Liver (tissue), 9 donors: ENCODE measurements around the gene ROBO3. TPM values are rescaled to one million over a fixed set of nuclear protein-coding genes. Genes with fewer than 3 reads are reported as not detected.

Source experiments
- DNase-seq: peaks from one replicate; pipeline ENCODE4 v3.0.0-alpha.2; 2017; ENCODE audit warnings: low spot score
- H3K27ac ChIP-seq, 2 donors: one replicate each; pipeline ENCODE4 v1.7.0; 2013; ENCODE audit warnings: inconsistent platforms in 2 of 2, low read length in 2 of 2, control low read depth in 1 of 2, low read depth in 1 of 2, mild to moderate bottlenecking in 1 of 2
- H3K27me3 ChIP-seq, 4 donors: one replicate each; pipeline versions ENCODE4 v1.6.1 to v1.7.0; 2013; ENCODE audit warnings: low read length in 3 of 4, inconsistent platforms in 1 of 4, mild to moderate bottlenecking in 1 of 4, moderate library complexity in 1 of 4; ENCODE audit not compliant: control insufficient read depth in 4 of 4, insufficient read depth in 4 of 4
- H3K36me3 ChIP-seq, 4 donors: one replicate each; pipeline versions ENCODE4 v1.6.1 to v1.7.0; 2013; ENCODE audit warnings: low read length in 3 of 4, mild to moderate bottlenecking in 3 of 4, low read depth in 1 of 4, moderate library complexity in 1 of 4; ENCODE audit not compliant: control insufficient read depth in 4 of 4, insufficient read depth in 3 of 4
- H3K4me1 ChIP-seq, 4 donors: one replicate each; pipeline versions ENCODE4 v1.6.1 to v1.7.0; 2013; ENCODE audit warnings: low read length in 3 of 4, mild to moderate bottlenecking in 3 of 4, moderate library complexity in 1 of 4; ENCODE audit not compliant: control insufficient read depth in 4 of 4, insufficient read depth in 4 of 4
- H3K4me3 ChIP-seq, 3 donors: one replicate each; pipeline versions ENCODE4 v1.6.1 to v1.7.0; 2013; ENCODE audit warnings: low read length in 3 of 3, control low read depth in 1 of 3, low read depth in 1 of 3, mild to moderate bottlenecking in 1 of 3
- H3K9ac ChIP-seq, 2 donors: one replicate each; pipeline ENCODE4 v1.7.0; 2013; ENCODE audit warnings: low read length in 2 of 2, mild to moderate bottlenecking in 2 of 2, moderate library complexity in 2 of 2, control low read depth in 1 of 2, low read depth in 1 of 2
- H3K9me3 ChIP-seq, 4 donors: one replicate each; pipeline versions ENCODE4 v1.6.1 to v1.7.0; 2013; ENCODE audit warnings: low read length in 3 of 4; ENCODE audit not compliant: control insufficient read depth in 4 of 4
- EGR1 ChIP-seq, 2 donors: IDR thresholded peaks; 2 replicates each; pipeline ENCODE4 v1.6.1; 2016 to 2018; ENCODE audit warnings: antibody characterized with exemption in 2 of 2, low read depth in 2 of 2
- FOXA1 ChIP-seq: IDR thresholded peaks from 2 replicates; pipeline ENCODE4 v1.6.1; 2016; ENCODE audit warnings: antibody characterized with exemption
- FOXA2 ChIP-seq: IDR thresholded peaks from 2 replicates; pipeline ENCODE4 v1.6.1; 2016; ENCODE audit warnings: antibody characterized with exemption
- GABPA ChIP-seq, 2 donors: IDR thresholded peaks in 1 of 2; conservative IDR thresholded peaks in 1 of 2; 2 replicates each; pipeline ENCODE4 v1.6.1; 2016; ENCODE audit warnings: antibody characterized with exemption in 2 of 2, mild to moderate bottlenecking in 1 of 2, moderate library complexity in 1 of 2
- HNF4A ChIP-seq, 2 donors: conservative IDR thresholded peaks; 2 replicates each; pipeline ENCODE4 v1.6.1; 2016; ENCODE audit warnings: antibody characterized with exemption in 2 of 2, mild to moderate bottlenecking in 2 of 2
- HNF4G ChIP-seq: IDR thresholded peaks from 2 replicates; pipeline ENCODE4 v1.6.1; 2016; ENCODE audit warnings: antibody characterized with exemption
- JUND ChIP-seq, 2 donors: IDR thresholded peaks; 2 replicates each; pipeline ENCODE4 v1.6.1; 2016; ENCODE audit warnings: antibody characterized with exemption in 2 of 2
- NR2F2 ChIP-seq: IDR thresholded peaks from 2 replicates; pipeline ENCODE4 v1.6.1; 2016; ENCODE audit warnings: antibody characterized with exemption
- RAD21 ChIP-seq, 2 donors: IDR thresholded peaks; 2 replicates each; pipeline ENCODE4 v1.6.1; 2016; ENCODE audit warnings: antibody characterized with exemption in 2 of 2, mild to moderate bottlenecking in 2 of 2
- REST ChIP-seq: IDR thresholded peaks from 2 replicates; pipeline ENCODE4 v1.6.1; 2016; ENCODE audit warnings: antibody characterized with exemption, mild to moderate bottlenecking
- RXRA ChIP-seq, 2 donors: IDR thresholded peaks; 2 replicates each; pipeline ENCODE4 v1.6.1; 2017 to 2018; ENCODE audit warnings: antibody characterized with exemption in 2 of 2, mild to moderate bottlenecking in 1 of 2
- SP1 ChIP-seq: IDR thresholded peaks from 2 replicates; pipeline ENCODE4 v1.6.1; 2018; ENCODE audit warnings: antibody characterized with exemption, mild to moderate bottlenecking
- TAF1 ChIP-seq: conservative IDR thresholded peaks from 2 replicates; pipeline ENCODE4 v1.6.1; 2016; ENCODE audit warnings: antibody characterized with exemption, mild to moderate bottlenecking
- YY1 ChIP-seq: IDR thresholded peaks from 2 replicates; pipeline ENCODE4 v1.6.1; 2016; ENCODE audit warnings: antibody characterized with exemption, mild to moderate bottlenecking
- ZBTB33 ChIP-seq: IDR thresholded peaks from 2 replicates; pipeline ENCODE4 v1.6.1; 2016; ENCODE audit warnings: antibody characterized with exemption
- WGBS: extraction: QIAGEN DNeasy Blood & Tissue Kit; methylation state at CpG from one replicate; pipeline ENCODE4 v1.1.7; 2013; 5-methylcytosine and 5-hydroxymethylcytosine counted together
- polyA plus RNA-seq, 2 donors: library from polyadenylated mRNA; stranded (reverse) in 1 of 2; unstranded in 1 of 2; fragments of 200-250 nt in 1 of 2; fragments of >200 nt in 1 of 2; fragmentation: Nextera tagmentation in 1 of 2; extraction: Ambion mirVana in 1 of 2; gene quantifications; one replicate each; pipeline versions ENCODE4 v1.2.1 to v1.2.3, GENCODE V29; 2013 to 2015
- total RNA-seq, 2 donors: library from RNA; depleted of rRNA; stranded (reverse); fragments of >200 nt; gene quantifications; one replicate each; pipeline ENCODE4 v1.2.3, GENCODE V29; 2014
- TF ChIP-seq, protein P1 (sequence below): IDR thresholded peaks from 2 replicates; pipeline ENCODE4 v1.6.1; 2016; ENCODE audit warnings: antibody characterized with exemption
- TF ChIP-seq, protein P2 (sequence below): IDR thresholded peaks from 2 replicates; pipeline ENCODE4 v1.6.1; 2016; ENCODE audit warnings: antibody characterized with exemption
- TF ChIP-seq, protein P3 (sequence below): fragments of 150-350 bp; IDR thresholded peaks from 2 replicates; pipeline ENCODE4 v1.5.1; 2017; ENCODE audit warnings: improper control_type of control experiment, low read depth, low read length; ENCODE audit not compliant: missing input control
- donor health status: healthy.
- donor health status: healthy.
- donor health status: healthy.
- donor health status: healthy.
- donor health status: healthy.

The ROBO3 gene
- total and polyA plus RNA-seq, 4 donors = 1.1 to 2.2 (median 1.4) TPM

DNA sequence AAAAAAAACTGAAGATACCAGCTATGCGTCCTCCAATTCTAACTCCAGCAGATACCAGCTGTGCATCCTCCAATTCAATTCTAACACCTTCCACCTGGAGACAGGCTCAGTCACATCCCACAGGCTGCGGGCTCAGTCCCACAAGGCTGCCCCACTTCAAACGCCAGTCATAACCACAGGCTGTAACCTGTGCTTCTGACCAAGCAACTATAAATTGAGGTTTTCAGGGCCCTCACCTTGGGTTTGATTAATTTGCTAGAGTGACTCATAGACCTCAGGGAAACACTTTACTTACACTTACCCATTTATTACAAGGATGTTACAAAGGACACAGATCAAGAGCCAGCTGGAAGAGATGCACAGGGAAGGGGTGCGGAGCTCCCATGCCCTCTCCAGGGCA, 32.7 kb upstream of the ROBO3 start:
- TF ChIP-seq TAF1 = no peak
- TF ChIP-seq, protein P1, sequence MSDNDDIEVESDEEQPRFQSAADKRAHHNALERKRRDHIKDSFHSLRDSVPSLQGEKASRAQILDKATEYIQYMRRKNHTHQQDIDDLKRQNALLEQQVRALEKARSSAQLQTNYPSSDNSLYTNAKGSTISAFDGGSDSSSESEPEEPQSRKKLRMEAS = no peak
- no peak for TF ChIP-seq NR2F2
- no peak for TF ChIP-seq SP1
- no peak for TF ChIP-seq HNF4A (conservative IDR thresholded peaks at IDR 0.05)
- TF ChIP-seq FOXA2 = no peak
- TF ChIP-seq, protein P2, sequence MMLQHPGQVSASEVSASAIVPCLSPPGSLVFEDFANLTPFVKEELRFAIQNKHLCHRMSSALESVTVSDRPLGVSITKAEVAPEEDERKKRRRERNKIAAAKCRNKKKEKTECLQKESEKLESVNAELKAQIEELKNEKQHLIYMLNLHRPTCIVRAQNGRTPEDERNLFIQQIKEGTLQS = no peak
- no peak for TF ChIP-seq FOXA1
- no peak for TF ChIP-seq REST
- TF ChIP-seq YY1 = no peak
- TF ChIP-seq HNF4G = no peak
- no peak for TF ChIP-seq RAD21 (IDR thresholded peaks at IDR 0.05)
- no peak for TF ChIP-seq EGR1 (IDR thresholded peaks at IDR 0.05; ENCODE audit: low read depth in 2 of 2)
- TF ChIP-seq RXRA (IDR thresholded peaks at IDR 0.05) = no peak
- no peak for TF ChIP-seq ZBTB33
- TF ChIP-seq GABPA (IDR thresholded peaks at IDR 0.05 in 1 of 2, conservative IDR thresholded peaks at IDR 0.05 in 1 of 2) = no peak
- no peak for TF ChIP-seq JUND (IDR thresholded peaks at IDR 0.05)
- TF ChIP-seq, protein P3, sequence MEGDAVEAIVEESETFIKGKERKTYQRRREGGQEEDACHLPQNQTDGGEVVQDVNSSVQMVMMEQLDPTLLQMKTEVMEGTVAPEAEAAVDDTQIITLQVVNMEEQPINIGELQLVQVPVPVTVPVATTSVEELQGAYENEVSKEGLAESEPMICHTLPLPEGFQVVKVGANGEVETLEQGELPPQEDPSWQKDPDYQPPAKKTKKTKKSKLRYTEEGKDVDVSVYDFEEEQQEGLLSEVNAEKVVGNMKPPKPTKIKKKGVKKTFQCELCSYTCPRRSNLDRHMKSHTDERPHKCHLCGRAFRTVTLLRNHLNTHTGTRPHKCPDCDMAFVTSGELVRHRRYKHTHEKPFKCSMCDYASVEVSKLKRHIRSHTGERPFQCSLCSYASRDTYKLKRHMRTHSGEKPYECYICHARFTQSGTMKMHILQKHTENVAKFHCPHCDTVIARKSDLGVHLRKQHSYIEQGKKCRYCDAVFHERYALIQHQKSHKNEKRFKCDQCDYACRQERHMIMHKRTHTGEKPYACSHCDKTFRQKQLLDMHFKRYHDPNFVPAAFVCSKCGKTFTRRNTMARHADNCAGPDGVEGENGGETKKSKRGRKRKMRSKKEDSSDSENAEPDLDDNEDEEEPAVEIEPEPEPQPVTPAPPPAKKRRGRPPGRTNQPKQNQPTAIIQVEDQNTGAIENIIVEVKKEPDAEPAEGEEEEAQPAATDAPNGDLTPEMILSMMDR = no peak
- DNase-seq = no peak
- Histone ChIP-seq H3K27me3 (peaks cover 0 to 4% (median 1%) of the 10 kb centered on the region in 4 donors), H3K9me3 (no peaks in the 10 kb centered on the region), H3K27ac (no peak overlapping the region), H3K4me3 (no peak overlapping the region), H3K9ac (no peak overlapping the region), H3K36me3 (no peaks in the 10 kb centered on the region), H3K4me1 (peaks cover 0 to 4% (median under 1%) of the 10 kb centered on the region in 4 donors)
- 74% methylated on average over 4 of the region's 4 CpGs for WGBS
